Measurements from ENCODE around the gene COG7. TPM values are rescaled to one million over a fixed set of nuclear protein-coding genes. Genes with fewer than 3 reads are reported as not detected.
"Not testable (repeated sequence)": the region's sequence is repeated elsewhere in the genome, so short reads cannot be mapped to it uniquely, and the experiment has no call there.

The COG7 gene
- total RNA-seq, 1 donor from 2014 or later: 14.8 TPM

DNA sequence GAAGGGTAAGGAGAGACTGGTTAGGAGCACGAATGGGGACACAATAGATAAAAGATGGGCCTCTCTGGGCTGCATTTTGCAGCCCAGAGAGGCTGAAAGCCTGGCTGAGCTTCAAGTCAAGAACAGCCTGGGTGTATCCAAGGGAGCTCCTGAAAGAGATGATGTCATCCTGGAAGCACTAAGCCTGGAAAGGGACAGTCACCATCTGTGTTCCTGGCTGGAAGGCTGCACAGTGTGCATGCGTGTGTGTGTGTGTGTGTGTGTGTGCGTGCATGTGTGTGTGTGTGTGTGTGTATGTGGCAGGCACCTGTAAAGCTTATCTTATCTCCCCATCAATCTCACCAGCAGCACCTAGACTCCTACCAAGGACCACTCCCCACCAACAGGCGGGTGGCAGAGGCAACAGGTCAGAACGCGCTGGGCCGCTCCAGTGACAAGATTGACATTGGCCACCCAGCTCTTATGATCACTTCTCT lies 44.1 kb downstream of the COG7 start:
- ATAC-seq: no peak

DNA sequence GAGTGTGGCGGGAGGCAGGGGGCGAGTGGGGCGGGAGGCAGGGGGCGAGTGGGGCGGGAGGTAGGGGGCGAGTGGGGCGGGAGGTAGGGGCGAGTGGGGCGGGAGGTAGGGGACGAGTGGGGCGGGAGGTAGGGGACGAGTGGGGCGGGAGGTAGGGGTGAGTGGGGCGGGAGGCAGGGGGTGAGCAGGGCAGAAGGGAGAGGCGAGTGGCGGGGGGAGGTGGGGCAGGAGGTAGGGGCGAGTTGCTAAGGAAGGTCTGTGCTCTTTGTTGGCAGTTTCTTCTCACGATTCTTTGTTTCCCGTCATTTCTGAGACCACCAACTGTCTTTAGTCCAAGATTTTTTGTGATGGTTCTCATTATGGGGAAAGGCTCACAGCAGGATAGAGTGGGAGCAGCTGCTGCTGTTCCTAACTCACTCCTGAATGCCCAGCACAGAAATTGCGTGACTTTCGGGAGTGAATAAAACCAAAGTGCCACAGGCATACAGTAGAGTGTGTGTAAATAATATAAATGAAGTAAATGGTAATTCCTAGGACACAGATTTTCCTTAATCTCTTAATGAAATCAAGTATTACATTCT lies 44.7 kb downstream of the COG7 start:
- ATAC-seq: no peak

DNA sequence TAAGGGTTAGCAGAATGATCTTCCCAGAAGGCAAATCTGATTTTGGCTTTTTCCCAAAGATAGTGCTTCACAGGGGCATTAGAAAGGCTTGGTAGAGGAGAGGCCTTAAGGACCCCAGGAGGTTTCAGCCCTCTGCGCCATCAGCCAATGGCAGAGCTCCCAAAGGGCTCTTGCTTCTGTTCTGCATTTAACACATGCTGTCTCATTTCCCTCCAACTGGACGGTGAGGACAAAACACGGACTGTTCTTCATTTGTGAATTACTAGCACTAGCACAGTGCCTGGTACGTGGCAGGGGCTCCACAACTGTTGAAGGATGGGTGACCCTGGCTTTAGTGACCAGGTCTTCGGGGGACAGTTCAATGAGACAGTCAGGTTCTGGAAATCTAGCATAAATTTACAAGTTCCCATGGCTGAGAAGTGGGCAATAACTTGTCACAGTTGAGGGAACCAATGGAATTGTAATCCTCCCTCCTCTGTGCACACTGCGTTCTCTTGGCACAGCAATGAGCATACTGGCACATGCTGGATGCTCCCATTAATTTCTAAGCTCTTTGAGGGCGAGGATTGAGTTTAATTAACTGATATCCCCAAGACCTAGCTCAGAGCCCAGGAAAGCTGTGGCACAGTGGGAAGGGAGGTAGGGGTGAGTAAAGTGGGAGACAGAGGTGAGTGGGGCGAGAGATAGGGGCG lies 45.4 kb downstream of the COG7 start:
- ATAC-seq: no peak

DNA sequence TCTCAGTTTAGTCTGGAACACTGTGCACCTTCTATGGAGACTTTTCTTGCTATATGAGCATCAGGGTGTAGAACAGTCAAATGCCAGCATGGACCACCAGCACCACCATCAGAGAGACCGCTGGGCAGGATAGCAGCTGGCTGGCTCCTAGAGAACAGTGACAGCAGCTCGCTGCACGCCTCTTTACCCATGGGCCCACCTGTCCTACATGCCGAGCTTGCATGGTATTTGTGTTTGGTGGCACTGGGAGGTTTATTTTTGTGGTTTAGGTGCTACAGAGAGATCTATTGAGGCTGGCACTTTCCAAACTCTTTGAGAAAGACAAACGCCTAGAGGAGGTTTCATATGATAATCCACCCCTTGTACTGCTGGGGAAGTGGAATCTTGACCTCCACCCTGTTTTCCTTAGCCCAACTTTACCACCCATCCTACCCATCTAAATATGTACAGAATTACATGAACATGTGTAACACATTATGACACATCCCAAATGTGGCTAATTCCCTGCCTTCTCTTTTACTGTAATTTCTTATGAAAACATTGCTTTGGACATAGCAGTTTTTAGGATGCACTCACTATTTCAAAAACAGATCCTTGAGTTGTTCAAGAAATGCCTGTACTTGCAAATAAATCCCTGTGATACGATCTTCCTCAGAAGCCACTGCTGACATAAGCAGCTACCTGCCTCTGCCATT lies 46.3 kb downstream of the COG7 start:
- no peak for ATAC-seq

DNA sequence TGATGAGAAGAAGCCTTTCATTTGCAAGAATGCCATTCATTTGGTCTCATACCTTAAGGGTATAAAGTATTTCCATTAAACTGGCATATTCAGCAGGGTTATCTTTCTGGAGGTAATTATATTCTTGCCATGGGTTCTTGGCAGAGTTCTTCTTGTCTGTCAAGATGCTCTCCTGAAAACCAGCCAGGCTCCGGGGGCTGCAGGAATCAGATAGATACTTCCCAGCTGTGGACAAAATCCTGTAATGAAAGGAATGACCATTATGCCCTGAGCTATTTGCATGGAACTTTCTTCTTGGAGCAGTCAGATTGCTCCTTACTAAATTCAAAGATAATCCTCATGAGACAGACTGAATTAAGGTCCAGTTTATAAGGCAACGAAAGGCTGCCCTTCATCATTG lies 47.0 kb downstream of the COG7 start:
- no peak for ATAC-seq

DNA sequence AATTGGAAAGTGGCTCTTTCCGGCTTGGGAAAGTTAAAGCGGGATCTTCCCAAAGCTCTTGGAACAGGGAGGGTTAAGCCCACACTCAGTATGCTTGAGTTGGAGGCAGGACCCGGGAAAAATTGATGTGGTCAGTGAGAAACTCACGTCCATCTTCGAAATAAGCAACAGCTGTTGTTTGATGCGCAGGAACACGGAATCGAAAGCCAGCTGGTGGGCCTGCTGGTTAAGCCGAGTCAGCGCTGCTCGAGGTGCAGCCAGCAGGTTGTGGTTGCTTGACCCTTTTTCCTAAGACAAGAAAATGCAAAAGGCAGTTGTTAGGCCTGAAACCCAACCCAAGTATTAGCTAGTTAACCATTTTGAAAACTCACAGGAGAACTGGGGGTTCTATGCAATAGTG lies 49.4 kb downstream of the COG7 start:
- ATAC-seq: no peak

DNA sequence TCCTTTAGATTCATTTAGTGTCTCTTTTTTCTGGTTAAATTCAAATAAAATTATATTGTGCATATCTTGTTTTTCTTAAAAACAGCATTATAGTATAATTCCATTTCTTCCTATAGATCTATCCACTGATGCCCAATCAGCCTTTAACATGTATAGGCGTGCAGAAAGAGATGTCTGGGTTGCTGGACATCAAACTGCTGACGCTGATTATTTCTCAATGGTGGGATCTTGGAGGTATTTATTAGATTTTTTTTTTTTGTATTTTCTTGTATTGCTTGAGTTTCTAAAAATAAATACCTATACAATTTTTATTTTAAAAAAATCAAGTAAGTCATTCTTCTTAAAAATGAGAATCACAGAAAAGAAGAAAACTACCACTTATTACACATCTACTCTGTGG lies 50.9 kb downstream of the COG7 start:
- no peak for ATAC-seq

DNA sequence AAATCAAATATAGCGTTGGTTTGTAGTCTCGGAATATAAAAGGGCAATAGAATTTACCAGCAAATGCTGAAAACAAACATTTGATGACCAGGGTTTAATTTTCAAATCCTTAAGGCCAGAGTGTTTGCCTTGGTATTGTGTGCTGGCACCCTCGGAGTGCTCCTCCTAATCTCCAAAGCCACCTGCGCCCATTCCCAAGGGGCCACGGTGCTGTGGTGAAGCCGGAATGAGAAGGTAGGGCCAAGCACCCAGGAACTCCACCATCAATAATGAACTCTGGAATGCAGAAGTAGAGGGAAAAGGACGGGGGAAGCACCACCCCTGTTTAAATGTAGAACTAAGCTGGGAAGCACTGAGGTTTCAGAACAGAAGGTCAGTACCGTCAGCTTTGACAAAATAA lies 51.9 kb downstream of the COG7 start:
- no peak for ATAC-seq

DNA sequence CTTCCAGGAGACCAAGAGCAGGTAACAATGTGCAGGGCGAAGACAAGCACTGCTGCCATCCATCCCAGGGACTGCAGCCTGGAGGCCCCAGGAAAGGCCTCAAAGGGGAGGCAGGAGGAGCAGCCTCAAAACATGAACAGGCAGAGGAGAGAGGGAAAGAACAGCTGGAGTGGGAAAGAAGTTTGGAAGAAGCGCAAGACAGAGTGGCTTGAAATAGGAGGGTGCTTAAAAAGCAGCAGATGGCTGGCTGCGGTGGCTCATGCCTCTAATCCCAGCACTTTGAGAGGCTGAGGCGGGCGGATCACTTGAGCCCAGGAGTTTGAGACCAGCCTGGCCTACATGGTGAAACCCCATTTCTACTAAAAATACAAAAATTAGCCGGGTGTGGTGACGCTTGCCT lies 52.5 kb downstream of the COG7 start:
- not testable (repeated sequence) for ATAC-seq

DNA sequence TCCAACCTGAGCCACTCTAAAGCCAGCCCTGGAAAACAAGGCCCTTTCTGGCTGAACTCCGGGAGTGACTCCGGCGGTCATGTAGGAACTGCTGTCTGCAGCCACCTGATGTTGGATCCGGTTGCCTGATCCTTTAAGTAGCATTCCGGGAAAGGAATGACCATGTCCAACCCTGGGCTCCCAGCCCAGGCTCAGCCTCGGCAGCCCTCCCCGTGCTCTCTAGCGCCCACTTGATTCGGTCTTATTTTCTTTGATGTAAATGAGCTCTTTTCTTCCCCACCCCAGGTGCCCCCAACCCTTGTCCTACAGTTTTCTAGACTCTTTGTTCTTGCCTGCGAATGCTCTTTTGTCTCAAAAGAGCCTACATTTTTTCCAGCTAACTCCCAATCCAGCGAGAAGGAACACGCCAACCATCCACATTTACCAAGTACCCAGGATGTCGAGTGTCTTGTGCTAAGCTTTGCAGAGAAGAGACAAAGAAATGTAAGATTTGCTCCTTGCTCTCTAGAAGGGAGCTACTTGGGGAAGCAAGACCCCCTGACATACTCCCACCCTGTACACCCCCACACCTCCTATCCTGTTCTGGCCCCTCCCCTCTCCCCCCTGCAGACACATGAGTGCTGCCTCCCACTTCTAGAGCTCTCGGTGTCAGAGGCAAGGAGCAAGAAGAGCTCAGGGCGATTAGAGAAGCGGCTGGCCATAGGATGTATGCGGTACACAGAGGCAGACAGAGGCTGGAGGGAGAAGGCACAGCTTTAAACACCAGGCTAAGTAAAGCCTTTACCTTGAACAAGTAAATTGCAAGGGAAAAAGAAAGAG lies 53.8 kb downstream of the COG7 start:
- no peak for ATAC-seq

DNA sequence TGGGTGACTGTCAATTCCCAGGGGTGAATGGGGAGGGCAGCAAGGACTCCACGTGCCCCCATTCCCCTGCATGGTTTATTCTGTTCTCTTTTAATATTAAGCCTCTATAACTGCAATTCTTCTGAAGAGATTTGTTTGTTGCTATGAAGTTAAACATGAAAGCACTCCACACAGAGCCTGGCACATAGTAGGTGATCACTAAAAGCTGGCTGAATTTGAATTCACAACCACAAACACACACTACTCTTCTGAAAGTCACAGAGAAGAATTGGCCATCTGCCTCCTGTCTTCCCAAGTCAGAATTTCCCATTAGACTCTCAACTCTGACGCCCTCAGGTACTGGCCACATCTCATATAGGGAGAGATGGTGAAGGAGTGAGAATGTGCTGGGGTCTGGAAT lies 55.5 kb downstream of the COG7 start:
- no peak for ATAC-seq

DNA sequence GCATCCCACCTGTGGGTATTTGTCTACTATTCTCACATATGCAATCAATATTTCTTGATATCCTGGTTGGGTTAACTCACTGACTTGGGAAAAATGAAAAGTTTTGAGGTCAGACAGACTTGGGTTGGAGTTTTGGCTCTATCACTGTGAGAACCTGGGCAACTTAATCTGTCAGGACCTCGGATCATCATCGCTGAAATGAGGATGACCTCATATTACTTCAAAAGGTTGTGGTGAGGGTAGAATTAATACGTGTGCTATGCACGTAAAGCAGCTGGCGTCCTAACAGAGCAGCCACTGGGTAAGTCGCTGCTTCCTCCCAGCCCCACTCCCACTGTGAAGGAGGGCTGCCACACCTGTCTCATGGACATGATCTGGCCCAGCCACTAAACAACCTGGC lies 57.3 kb downstream of the COG7 start:
- ATAC-seq: no peak

DNA sequence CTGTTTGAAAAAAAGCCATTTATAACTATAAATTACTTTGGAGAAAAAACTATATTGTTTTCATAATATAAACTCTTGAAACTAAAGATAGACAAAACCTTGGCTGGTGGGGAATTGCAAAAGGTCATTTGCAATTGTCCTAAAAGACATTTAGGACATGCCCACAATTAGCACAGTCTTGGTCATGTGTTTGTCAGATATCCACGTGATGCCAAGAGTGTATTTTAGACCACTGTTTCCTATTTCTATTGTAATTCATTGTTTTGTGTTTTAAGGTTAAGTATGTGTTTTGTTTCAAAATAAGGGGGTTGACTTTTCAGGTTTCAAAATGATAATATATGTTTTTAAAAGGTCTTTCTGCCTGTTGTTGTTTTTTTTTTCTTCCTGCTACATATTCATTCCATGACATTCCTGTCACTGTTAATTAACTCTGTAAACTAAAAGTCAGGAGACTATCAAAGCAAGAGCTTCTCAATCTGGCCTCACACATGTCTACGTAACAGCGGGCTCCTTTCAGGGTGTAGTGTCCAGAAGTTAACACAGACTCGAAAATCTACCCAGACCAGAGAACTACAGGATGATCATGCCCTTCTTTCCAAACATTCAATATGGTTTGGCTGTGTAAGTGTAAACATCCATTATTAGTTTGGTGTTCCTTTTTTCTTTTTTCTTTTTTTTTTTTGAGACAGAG lies 58.7 kb downstream of the COG7 start:
- ATAC-seq: no peak

DNA sequence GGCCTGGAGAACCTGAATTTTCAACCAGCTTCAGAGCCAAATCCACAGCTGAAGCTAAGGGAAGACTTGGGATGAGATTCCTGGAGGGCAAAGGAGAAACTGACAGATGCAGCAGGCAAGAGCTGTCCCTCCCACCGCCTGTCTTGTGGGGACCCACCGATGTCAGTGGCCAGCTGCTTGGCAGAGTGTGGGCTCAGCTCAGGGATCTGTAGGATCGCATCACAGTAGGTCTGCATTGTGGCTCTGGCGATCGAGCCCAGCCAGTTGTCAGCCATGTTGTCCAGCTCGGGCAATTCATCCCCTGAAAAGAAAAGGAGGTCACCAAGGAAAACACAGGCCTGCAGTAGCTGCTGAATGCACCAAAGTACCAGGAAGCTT lies 60.8 kb downstream of the COG7 start:
- no peak for ATAC-seq

DNA sequence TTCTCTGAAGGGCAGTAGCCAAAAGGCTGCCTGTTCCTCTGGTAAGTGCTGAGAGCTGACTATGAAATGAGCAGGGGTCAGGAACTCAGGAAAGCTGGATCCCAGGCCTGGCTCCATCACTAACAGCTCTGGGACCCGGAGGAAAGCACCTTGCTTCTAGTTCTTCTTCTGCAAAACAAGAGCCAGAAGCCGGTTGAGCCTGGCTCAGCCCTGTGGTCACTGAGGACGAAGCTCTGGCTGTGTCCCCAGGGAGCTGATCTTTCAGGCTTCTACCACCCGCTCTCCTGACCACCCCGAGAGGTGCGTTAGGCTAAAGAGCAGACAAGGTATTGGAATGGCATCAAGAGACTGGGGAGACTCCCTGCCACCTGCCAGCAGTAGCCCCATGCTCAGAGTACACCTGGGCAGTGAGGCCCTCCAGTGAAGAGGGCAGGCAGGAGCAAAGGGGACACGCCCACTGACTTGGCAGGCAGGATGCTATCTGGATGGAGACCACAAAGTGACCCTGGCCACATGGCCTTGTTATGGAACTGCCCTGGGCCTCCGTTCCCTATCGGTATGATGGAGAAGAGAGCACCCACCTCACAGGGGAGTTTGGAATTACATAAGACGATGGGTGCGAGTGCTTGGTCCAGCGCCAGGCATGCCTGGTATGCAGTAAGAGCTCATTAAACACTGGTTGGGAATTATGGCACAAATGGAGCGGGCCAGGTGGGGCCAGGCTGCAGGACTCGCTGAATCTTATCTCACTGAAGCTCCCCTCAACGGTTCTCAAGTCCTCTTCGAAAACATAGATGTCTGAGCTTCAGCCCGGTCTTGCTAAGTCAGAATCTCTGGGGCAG lies 61.4 kb downstream of the COG7 start:
- no peak for ATAC-seq

DNA sequence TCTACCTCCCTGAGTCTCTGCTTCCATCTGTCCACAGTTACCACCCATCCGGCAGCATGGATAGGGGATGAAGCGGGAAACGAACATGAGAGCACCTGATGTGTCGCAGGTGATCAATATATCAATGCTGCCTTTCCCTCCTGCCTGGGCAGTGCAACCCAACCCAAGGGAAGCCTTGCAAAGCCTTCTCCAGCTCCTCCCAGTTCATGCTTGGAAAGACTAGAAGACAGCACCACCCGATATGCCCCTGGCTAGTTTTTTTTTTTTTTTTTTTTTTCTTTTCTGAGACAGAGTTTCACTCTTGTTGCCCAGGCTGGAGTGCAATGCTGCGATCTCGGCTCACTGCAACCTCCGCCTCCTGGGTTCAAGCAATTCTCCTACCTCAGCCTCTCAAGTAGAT lies 63.1 kb downstream of the COG7 start:
- ATAC-seq: not testable (repeated sequence)

DNA sequence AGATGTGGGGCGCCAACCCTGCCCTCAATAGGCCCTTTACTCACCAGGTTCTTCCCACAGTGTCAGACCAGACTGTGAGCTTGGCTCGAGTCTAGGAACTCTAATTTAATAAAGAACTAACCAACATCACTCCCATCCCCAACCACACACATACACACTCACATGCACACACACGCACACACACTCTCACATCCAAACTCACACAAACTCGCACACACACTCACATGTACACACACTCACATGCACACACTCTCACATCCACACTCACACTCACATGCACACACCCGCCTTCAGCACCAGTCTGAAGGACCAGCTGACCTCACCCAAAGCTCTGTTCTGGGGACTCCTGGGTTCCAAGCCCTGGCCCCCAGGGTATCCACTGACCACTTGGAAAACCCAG lies 63.8 kb downstream of the COG7 start:
- no peak for ATAC-seq

DNA sequence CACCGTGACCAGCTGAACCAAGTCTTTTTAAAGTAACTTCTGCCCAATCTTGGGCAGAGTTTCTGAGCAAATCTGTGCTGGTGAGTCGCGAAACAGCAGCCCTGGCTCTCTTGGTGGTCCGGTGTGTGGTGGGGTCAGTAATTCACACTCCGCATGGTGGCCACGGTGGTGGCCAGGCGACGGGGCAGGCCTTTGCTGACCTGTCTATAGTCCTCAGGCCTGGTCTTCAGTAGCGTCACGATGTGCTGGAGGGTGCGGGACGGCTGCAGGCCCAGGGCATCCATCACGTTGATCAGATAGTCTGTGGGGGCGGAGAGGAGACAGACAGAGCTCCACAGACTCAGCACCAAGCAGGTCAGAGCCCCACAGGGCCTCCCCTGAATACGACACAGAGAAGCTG lies 64.2 kb downstream of the COG7 start:
- no peak for ATAC-seq

DNA sequence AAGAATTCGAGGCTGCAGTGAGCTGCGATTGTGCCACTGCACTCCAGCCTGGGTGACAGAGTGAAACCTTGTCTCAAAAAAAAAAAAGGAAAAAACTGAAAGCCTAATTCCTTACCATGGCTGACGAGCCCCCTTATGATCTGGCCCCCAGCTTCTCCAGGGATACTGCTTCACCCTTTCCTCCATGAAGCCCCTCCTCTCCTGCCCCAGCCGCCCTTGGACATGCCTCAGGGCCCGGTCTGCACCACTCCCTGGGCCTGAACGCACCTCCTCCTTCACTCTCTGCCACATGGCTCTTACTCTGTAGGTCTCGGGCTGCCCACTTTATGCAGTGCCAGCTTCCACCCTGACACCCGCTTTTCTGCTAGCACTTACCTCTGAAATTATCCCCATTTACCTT lies 65.3 kb downstream of the COG7 start:
- ATAC-seq: no peak

DNA sequence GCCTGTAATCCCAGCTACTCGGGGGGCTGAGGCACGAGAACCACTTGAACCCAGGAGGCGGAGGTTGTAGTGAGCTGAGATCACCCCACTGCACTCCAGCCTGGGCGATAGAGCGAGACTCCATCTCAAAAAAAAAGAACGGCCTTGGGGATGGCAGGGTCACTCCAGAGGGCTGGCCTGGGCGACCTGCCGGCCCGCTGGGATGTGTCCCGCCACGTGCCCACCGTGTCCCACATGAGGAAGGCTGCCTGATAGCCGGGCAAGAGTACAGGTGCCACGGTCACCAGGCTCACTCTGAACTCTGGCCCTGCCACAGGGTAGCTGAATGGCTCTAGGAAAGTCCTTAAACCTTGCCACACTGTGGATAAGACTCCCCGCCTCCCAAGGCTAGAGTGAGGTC lies 67.5 kb downstream of the COG7 start:
- ATAC-seq: no peak

DNA sequence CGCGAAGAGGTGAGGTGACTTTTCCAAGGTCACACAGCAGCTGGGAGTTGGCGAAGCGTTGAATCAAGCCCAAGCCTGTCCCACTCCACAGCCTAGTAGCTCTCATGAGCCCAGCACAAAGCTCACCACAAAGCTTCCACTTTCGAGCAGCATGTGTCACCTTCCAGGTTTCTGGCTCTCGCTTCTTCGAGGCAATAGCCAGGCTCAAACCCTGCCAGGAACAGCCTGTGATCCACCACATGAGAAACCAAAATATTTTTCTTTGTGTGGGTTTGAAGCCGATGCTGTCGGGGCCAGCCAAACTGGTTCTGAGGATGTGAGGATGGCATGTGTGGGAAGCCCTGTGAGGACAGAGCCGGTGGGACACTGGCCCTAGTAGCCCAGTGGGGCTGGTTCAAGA lies 68.1 kb downstream of the COG7 start:
- ATAC-seq: peak; percentile 83

DNA sequence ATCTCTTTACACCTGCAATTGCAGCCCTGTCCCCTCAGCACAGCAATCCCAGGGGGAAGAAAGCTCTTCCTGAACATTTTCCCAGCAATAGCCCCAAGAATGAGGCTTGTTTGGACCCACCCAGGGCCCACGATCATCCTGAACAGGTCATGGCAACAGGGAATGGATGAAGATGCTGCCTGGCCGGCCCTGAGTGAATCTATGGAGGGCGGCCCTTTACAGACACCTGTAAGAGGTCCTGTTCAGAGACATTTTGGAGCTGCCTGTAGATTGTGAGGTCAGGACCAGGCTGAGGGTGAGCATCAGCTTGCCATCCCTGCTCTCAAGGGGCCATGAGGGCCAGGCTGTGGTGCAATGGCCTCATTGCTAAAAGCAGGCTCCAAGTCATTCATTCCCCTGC lies 69.1 kb downstream of the COG7 start:
- no peak for ATAC-seq

Data from esophagus mucosa (tissue), 1 donor.